GM12892 (cell line): Measurements from ENCODE around the gene TMTC1.

Experiments used
- POLR2AphosphoS5 ChIP-seq: IDR thresholded peaks from 2 replicates; pipeline ENCODE4 v1.6.1; 2011; ENCODE audit warnings: low read depth, low read length, control low read depth
- TAF1 ChIP-seq: IDR thresholded peaks from 2 replicates; pipeline ENCODE4 v1.6.1; 2011; ENCODE audit warnings: low read depth, mild to moderate bottlenecking, control low read depth, low read length, borderline replicate concordance

- no peak for TF ChIP-seq POLR2AphosphoS5
- no peak for TF ChIP-seq TAF1
Measured at GRCh38 chr12:29733501-29733900, 50.2 kb downstream of the TMTC1 start.
